Ascending aorta (tissue), 2 donors: Measurements from ENCODE around the gene APOA4. TPM values are rescaled to one million over a fixed set of nuclear protein-coding genes. Genes with fewer than 3 reads are reported as not detected.

Source experiments
- DNase-seq, 2 donors: peaks; one replicate each; pipeline ENCODE4 v3.0.0-alpha.2; 2019; ENCODE audit warnings: low spot score in 2 of 2
- H3K27ac ChIP-seq, 2 donors: fragments of 200-600 bp; sonication (generic); one replicate each; pipeline ENCODE4 v1.5.1; 2016 to 2017; ENCODE audit warnings: mild to moderate bottlenecking in 1 of 2
- H3K27me3 ChIP-seq: fragments of 200-600 bp; sonication (generic); one replicate; pipeline ENCODE4 v1.5.1; 2017
- H3K36me3 ChIP-seq, 2 donors: fragments of 200-600 bp; sonication (generic); one replicate each; pipeline ENCODE4 v1.5.1; 2016
- H3K4me1 ChIP-seq, 2 donors: fragments of 200-600 bp; sonication (generic); one replicate each; pipeline ENCODE4 v1.5.1; 2016 to 2017; ENCODE audit warnings: mild to moderate bottlenecking in 1 of 2
- H3K4me3 ChIP-seq, 2 donors: fragments of 200-600 bp; sonication (generic); one replicate each; pipeline ENCODE4 v1.5.1; 2016 to 2017; ENCODE audit warnings: mild to moderate bottlenecking in 1 of 2
- H3K9me3 ChIP-seq, 2 donors: fragments of 200-600 bp; sonication (generic); one replicate each; pipeline ENCODE4 v1.5.1; 2016
- CTCF ChIP-seq, 3 experiments: fragments of 200-600 bp in 2 of 3; fragments of 450-650 bp in 1 of 3; sonication (generic) in 2 of 3; IDR thresholded peaks; one replicate each; pipeline ENCODE4 v1.5.1; 2016 to 2019; ENCODE audit warnings: antibody characterized with exemption in 3 of 3, mild to moderate bottlenecking in 1 of 3, moderate library complexity in 1 of 3
- intact Hi-C: fragments of 100-400 bp; cut with DNase I; formaldehyde crosslinking; loops from one replicate; pipeline ENCODE4 v1.15.1; 2023
- total RNA-seq: library from RNA; depleted of rRNA; stranded (reverse); fragments of >200 nt; gene quantifications from one replicate; pipeline ENCODE4 v1.1.0, GENCODE V29; 2016

Gene APOA4
- total RNA-seq, 1 donor from 2014 or later = 14.3 TPM

DNA sequence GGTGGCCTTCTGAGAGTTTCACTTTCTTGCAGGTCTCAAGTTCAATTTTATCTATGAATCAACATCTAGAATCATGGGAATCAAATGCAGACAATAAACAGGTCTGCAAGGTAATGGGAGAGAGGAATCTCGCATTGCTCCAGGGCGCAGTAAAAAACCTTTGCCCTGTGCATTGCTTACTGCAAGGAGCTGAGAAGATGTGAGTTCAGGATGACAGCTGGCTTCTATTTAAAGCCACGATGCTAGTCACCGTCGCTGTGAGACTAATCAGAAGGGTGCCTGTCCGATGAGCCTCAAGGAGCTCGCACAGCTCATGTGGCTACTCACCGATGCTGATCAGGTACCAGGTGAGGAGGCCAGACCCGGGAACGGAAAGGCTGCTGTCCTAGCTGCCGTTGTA, 44.5 kb upstream of the APOA4 start:
- TF ChIP-seq CTCF (IDR thresholded peaks at IDR 0.05) = no peak
- no peak for DNase-seq
- Histone ChIP-seq H3K27me3 (no peaks in the 10 kb centered on the region), H3K9me3 (no peaks in the 10 kb centered on the region), H3K27ac (no peak overlapping the region), H3K36me3 (peaks cover 54 to 89% of the 10 kb centered on the region in 2 donors), H3K4me1 (no peaks in the 10 kb centered on the region), H3K4me3 (no peak overlapping the region)
- intact Hi-C loops = no loop called here

DNA sequence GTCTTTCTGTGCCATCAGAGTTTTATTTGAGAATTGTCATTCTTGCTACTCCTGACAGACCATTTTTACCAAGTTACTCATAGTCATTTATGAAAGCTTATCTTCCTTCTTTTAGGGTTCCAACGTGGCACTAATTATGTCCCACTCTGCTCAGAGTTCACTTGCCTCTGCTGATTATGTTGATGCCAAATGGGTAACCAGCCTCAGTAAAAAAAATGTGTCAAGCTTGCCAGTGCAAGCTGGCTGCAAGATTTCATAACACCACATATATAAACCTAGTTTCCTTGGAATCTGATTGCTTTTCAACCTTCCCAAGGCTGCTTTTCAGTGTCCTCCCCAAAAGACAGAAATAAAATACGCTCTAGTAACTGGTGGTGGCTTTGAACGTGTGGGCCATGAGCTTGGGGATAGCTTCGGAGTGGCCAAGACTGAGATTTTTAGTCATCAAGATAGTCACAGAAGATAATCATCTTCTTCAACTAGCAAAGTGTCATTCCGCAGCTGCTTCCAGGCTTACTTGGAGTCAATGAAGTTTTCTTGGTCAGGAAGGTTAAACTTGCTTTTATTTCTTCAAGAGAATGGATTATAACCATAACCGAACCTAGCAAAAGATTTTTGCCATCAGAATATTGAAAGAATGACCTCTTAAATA, 43.8 kb upstream of the APOA4 start:
- H3K36me3 ChIP-seq = peaks cover 49 to 89% of the 10 kb centered on the region in 2 donors
- H3K4me3 ChIP-seq = no peak overlapping the region
- TF ChIP-seq CTCF (IDR thresholded peaks at IDR 0.05) = no peak
- no peak overlapping the region for H3K27ac ChIP-seq
- no peaks in the 10 kb centered on the region for H3K4me1 ChIP-seq
- H3K27me3 ChIP-seq = no peaks in the 10 kb centered on the region
- DNase-seq = no peak
- intact Hi-C loops = no loop called here
- H3K9me3 ChIP-seq = no peaks in the 10 kb centered on the region

DNA sequence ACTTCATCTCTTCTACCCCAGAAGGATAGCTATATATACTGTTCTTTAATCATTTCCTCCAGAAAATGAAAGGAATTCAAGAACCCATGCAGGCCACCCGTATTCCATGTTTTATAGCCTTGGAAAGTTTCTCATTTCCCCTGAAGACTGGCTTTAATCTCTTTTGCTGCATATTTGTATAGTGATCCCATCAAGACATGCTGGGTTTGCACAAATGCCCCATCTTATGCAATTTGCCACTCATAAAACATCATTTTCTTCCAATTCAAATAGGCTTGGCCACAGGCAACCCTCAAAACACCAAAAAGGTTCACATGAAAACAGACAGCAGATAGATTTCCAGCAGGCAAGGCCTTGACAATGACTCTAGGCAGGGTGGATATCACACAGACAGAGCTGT, 42.6 kb upstream of the APOA4 start:
- Histone ChIP-seq H3K4me3 (no peak overlapping the region), H3K27me3 (no peaks in the 10 kb centered on the region), H3K4me1 (no peaks in the 10 kb centered on the region), H3K27ac (no peak overlapping the region), H3K36me3 (peaks cover 60 to 89% of the 10 kb centered on the region in 2 donors), H3K9me3 (no peaks in the 10 kb centered on the region)
- no peak for TF ChIP-seq CTCF (IDR thresholded peaks at IDR 0.05)
- intact Hi-C loops = no loop called here
- no peak for DNase-seq

DNA sequence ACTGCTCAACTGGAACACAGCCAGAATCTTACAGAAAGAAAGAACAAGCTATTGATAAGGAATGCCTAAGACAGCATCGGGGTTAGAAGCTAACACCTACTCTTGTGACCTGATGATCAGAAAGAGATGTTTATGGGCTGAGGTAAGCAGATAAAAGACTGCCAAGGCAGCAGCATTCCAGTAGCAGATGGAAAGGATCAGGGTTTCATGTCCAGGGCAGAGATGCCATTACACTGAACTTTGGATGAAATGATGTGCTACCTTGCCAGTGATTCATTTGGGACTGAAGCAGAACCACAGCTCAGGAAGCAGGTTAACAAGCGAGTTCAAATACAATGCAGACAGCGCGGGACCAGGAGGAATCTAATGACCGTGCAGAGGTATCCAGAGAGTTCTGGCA, 41.4 kb upstream of the APOA4 start:
- peaks cover 63 to 90% of the 10 kb centered on the region in 2 donors for H3K36me3 ChIP-seq
- intact Hi-C loops = no loop called here

DNA sequence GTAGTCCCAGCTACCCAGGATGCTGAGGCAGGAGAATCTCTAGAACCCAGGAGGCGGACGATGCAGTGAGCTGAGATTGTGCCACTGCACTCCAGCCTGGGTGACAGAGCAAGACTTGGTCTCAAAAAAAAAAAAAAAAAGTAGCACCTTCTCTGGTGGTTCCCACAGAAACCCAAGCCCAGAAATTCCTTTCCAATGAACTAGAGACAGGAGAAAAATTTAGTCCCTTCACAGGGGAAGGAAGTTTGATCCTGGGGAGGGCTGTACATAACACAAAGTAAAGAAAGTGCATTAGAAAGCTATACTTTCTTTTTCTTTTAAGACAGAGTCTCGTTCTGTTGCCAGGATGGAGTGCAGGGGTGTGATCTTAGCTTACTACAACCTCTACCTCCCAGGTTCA, 39.8 kb upstream of the APOA4 start:
- H3K27me3 ChIP-seq = no peaks in the 10 kb centered on the region
- DNase-seq = no peak
- intact Hi-C loops = no loop called here
- H3K4me3 ChIP-seq = no peak overlapping the region
- peaks cover 67 to 93% of the 10 kb centered on the region in 2 donors for H3K36me3 ChIP-seq
- H3K9me3 ChIP-seq = no peaks in the 10 kb centered on the region
- no peak overlapping the region for H3K27ac ChIP-seq
- no peaks in the 10 kb centered on the region for H3K4me1 ChIP-seq
- TF ChIP-seq CTCF (IDR thresholded peaks at IDR 0.05) = no peak

More for the DNA sequence above, 41.4 kb upstream of the APOA4 start:
- Histone ChIP-seq H3K9me3 (no peaks in the 10 kb centered on the region), H3K27me3 (no peaks in the 10 kb centered on the region), H3K27ac (no peak overlapping the region), H3K4me3 (no peak overlapping the region), H3K4me1 (no peaks in the 10 kb centered on the region)
- DNase-seq = no peak
- no peak for TF ChIP-seq CTCF (IDR thresholded peaks at IDR 0.05)

DNA sequence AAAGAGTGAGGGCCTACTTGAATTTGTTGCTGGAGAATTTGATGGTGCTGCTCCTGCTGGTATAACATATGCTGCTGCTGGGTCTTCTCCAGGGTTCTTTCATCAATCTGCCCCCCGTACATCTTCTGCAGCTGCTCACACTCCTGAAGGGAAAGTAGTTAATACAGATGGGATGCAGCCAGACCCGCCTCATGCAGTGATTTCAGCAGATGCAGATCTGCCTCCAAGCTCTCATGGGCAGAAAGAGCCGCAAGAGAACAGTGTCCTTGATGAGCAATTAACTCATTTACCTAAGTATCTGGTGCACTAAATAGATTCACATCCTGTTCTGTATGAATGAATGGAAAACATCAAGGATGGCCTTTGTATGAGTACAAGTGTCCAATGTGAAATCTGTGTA, 39.1 kb upstream of the APOA4 start:
- no peak for DNase-seq
- H3K9me3 ChIP-seq = no peaks in the 10 kb centered on the region
- H3K36me3 ChIP-seq = peaks cover 63 to 92% of the 10 kb centered on the region in 2 donors
- H3K4me1 ChIP-seq = no peaks in the 10 kb centered on the region
- intact Hi-C loops = no loop called here
- no peak overlapping the region for H3K27ac ChIP-seq
- no peaks in the 10 kb centered on the region for H3K27me3 ChIP-seq
- TF ChIP-seq CTCF (IDR thresholded peaks at IDR 0.05) = no peak
- H3K4me3 ChIP-seq = no peak overlapping the region
